Lung (tissue), 12 donors: ENCODE measurements around the gene ATG7. TPM values are rescaled to one million over a fixed set of nuclear protein-coding genes. Genes with fewer than 3 reads are reported as not detected.

Experiments
- ATAC-seq: fragments of 200-7000 bp; cut with Tn5 transposase; one replicate; pipeline ENCODE4 v1.9.1; 2020; ENCODE audit warnings: moderate number of reproducible peaks; ENCODE audit not compliant: insufficient read depth, low FRiP score
- DNase-seq, 3 donors: peaks; one replicate each; pipeline ENCODE4 v3.0.0-alpha.2; 2013 to 2017
- H3K27ac ChIP-seq, 2 donors: one replicate each; pipeline ENCODE4 v1.5.1; 2013; ENCODE audit warnings: mild to moderate bottlenecking in 2 of 2, moderate library complexity in 2 of 2, control low read depth in 1 of 2, inconsistent platforms in 1 of 2, low read depth in 1 of 2, low read length in 1 of 2
- H3K27me3 ChIP-seq, 3 donors: one replicate each; pipeline ENCODE4 v1.5.1; 2013; ENCODE audit warnings: low read length in 2 of 3; ENCODE audit not compliant: control insufficient read depth in 3 of 3, insufficient read depth in 3 of 3
- H3K36me3 ChIP-seq, 4 donors: one replicate each; pipeline ENCODE4 v1.5.1; 2013; ENCODE audit warnings: low read length in 4 of 4, mild to moderate bottlenecking in 1 of 4, moderate library complexity in 1 of 4; ENCODE audit not compliant: control insufficient read depth in 4 of 4, insufficient read depth in 4 of 4
- H3K4me1 ChIP-seq, 5 donors: one replicate each; pipeline ENCODE4 v1.5.1; 2013; ENCODE audit warnings: low read length in 5 of 5, mild to moderate bottlenecking in 2 of 5, moderate library complexity in 1 of 5; ENCODE audit not compliant: control insufficient read depth in 5 of 5, insufficient read depth in 5 of 5
- H3K4me3 ChIP-seq: one replicate; pipeline ENCODE4 v1.5.1; 2013; ENCODE audit warnings: mild to moderate bottlenecking, control low read depth, moderate library complexity
- H3K9ac ChIP-seq, 2 donors: one replicate each; pipeline ENCODE4 v1.5.1; 2013; ENCODE audit warnings: low read length in 2 of 2, control low read depth in 1 of 2; ENCODE audit not compliant: insufficient read depth in 1 of 2
- H3K9me3 ChIP-seq, 4 donors: one replicate each; pipeline ENCODE4 v1.5.1; 2013; ENCODE audit warnings: low read length in 3 of 4, mild to moderate bottlenecking in 1 of 4, moderate library complexity in 1 of 4; ENCODE audit not compliant: control insufficient read depth in 4 of 4, insufficient read depth in 3 of 4
- WGBS, 2 donors: extraction: QIAGEN DNeasy Blood & Tissue Kit; methylation state at CpG; one replicate each; pipeline ENCODE4 v1.1.7; 2013; 5-methylcytosine and 5-hydroxymethylcytosine counted together
- polyA plus RNA-seq, 2 donors: library from polyadenylated mRNA; stranded (reverse); fragments of 200-250 nt; gene quantifications; one replicate each; pipeline ENCODE4 v1.2.1, GENCODE V29; 2013
- total RNA-seq, 2 donors: library from RNA; depleted of rRNA in 1 of 2; stranded (reverse); fragments of >200 nt in 1 of 2; gene quantifications; one replicate each; pipeline ENCODE4 v1.2.1, GENCODE V29; 2014 to 2021
- TF ChIP-seq, protein P1 (sequence below): IDR thresholded peaks from 2 replicates; pipeline ENCODE4 v1.5.1; 2012; ENCODE audit warnings: mild to moderate bottlenecking; ENCODE audit errors: control extremely low read depth, extremely low read depth
- donor health status: control.
- donor health status: control.
- donor health status: Bipolar disorder and iron deficiency.
- donor health status: healthy.
- donor health status: DM: yes; HTN: yes; CAD: no.

The ATG7 gene
- total and polyA plus RNA-seq, 4 donors: 11.2 to 72.0 (median 53.3) TPM

DNA sequence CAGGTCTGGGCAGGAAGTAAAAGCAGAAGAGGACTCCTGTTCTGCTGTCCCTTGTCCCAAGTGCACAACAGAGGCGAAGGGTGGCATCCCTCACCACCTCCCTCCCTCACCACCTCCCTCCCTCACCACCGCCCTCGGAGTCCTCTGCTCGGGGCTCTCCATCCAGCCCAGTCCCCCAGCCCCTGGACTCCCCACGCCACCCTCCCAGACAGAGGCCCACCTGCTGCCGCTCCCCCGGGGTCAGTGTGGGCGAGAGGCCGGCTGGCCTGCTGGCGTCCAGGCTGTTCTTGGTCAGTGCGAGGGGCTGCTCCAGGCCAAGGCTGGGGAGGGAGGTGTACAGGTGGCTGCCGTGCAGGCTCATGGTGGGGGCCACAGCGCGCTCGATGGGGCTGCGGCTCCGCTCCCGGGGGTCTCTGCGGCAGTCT is 292.4 kb downstream of the ATG7 start:
- Histone ChIP-seq H3K4me3 (no peak overlapping the region), H3K27me3 (no peaks in the 10 kb centered on the region), H3K4me1 (peaks cover 5 to 34% (median 10%) of the 10 kb centered on the region in 5 donors), H3K9me3 (no peaks in the 10 kb centered on the region), H3K36me3 (peaks cover 0 to 41% (median 27%) of the 10 kb centered on the region in 4 donors), H3K9ac (no peak overlapping the region), H3K27ac (no peak overlapping the region)
- ATAC-seq: no peak
- DNase-seq: no peak
- TF ChIP-seq, protein P1, sequence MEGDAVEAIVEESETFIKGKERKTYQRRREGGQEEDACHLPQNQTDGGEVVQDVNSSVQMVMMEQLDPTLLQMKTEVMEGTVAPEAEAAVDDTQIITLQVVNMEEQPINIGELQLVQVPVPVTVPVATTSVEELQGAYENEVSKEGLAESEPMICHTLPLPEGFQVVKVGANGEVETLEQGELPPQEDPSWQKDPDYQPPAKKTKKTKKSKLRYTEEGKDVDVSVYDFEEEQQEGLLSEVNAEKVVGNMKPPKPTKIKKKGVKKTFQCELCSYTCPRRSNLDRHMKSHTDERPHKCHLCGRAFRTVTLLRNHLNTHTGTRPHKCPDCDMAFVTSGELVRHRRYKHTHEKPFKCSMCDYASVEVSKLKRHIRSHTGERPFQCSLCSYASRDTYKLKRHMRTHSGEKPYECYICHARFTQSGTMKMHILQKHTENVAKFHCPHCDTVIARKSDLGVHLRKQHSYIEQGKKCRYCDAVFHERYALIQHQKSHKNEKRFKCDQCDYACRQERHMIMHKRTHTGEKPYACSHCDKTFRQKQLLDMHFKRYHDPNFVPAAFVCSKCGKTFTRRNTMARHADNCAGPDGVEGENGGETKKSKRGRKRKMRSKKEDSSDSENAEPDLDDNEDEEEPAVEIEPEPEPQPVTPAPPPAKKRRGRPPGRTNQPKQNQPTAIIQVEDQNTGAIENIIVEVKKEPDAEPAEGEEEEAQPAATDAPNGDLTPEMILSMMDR: no peak
- WGBS, 2 donors: 94 to 97% methylated on average over 19 of the region's 19 CpGs

DNA sequence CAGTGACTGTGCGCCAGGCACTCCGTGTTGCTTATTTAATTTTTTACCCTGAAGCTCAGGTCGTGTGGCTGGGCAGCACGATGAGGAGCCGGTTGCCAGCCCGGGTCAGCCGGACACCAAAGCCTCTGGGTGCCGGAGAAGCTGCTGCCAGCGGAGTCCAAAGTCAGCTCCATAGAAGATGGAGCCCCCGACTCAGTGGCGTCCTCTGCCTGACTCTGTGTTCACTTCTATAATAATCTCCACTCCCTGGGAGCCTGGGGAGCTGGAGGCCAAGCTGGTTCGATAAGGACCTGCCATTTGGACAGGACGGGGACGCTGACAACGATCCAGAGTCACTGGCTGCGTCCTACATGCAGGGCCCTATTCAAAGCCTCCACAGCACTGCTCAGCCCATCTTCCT is 292.9 kb downstream of the ATG7 start:
- H3K9me3 ChIP-seq: no peaks in the 10 kb centered on the region
- no peak overlapping the region for H3K4me3 ChIP-seq
- H3K27ac ChIP-seq: no peak overlapping the region
- whole genome bisulfite sequencing, 2 donors: 92 to 97% methylated on average over 16 of the region's 16 CpGs
- no peak overlapping the region for H3K9ac ChIP-seq
- no peaks in the 10 kb centered on the region for H3K27me3 ChIP-seq
- H3K4me1 ChIP-seq: peaks cover 0 to 32% (median 10%) of the 10 kb centered on the region in 5 donors
- TF ChIP-seq, protein P1: no peak
- no peak for ATAC-seq
- peaks cover 0 to 41% (median 27%) of the 10 kb centered on the region in 4 donors for H3K36me3 ChIP-seq
- DNase-seq: no peak

DNA sequence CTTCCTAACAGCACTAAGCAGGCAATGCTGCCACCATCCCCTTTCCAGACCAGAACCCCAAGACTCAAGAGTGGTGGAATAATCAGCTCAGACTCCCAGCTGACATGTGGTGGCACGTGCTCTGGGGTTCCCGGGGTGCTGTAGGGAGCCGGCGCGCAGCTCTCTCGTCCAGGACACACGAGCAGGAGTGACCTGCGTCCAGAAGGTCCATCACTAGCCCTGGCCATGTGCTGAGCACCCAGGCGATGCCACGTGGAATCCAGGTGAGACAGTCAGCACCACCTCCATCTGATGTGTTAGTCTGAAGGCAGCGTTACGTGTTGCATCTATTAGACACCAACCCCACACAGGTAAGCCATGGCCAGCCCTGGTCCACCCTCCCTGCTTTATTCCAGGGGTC is 293.3 kb downstream of the ATG7 start:
- Histone ChIP-seq H3K27ac (no peak overlapping the region), H3K27me3 (no peaks in the 10 kb centered on the region), H3K36me3 (peaks cover 0 to 44% (median 27%) of the 10 kb centered on the region in 4 donors), H3K4me1 (peaks cover 0 to 33% (median 13%) of the 10 kb centered on the region in 5 donors), H3K9me3 (no peaks in the 10 kb centered on the region), H3K4me3 (no peak overlapping the region), H3K9ac (no peak overlapping the region)
- TF ChIP-seq, protein P1: no peak
- DNase-seq (no peak), ATAC-seq (no peak)
- WGBS, 2 donors: 97 to 99% methylated on average over 12 of the region's 12 CpGs

DNA sequence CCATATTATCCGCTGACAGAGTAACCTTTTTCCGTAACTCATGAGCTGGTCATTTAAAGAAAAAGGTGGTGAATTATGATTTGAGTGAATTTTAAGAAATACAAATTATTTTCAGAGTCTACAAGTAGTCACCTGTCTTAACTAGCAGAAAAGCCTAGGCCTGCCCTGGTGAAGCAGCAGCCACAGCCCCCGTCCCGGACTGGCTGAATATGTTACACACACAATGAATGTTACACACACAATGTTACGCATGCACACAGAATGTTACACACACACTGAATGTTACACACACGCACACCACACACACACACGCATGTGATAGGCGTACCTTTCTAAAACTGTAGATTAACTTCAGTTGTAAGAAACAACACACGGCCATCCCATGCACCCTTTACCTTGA is 293.7 kb downstream of the ATG7 start:
- Histone ChIP-seq H3K4me3 (no peak overlapping the region), H3K27me3 (no peaks in the 10 kb centered on the region), H3K27ac (no peak overlapping the region), H3K4me1 (peaks cover 0 to 33% (median 13%) of the 10 kb centered on the region in 5 donors), H3K9me3 (no peaks in the 10 kb centered on the region), H3K36me3 (peaks cover 0 to 44% (median 27%) of the 10 kb centered on the region in 4 donors), H3K9ac (no peak overlapping the region)
- 98 to 99% methylated on average over 9 of the region's 9 CpGs for WGBS, 2 donors
- no peak for DNase-seq
- no peak for ATAC-seq
- TF ChIP-seq, protein P1: no peak
